Left hindlimb (tissue), 1 donor: ENCODE data around the gene FRG1.
"Not testable (repeated sequence)": the region's sequence is repeated elsewhere in the genome, so short reads cannot be mapped to it uniquely, and the experiment has no call there.

Experiments used
- DNase-seq: peaks from one replicate; pipeline ENCODE4 v3.0.0-alpha.2; 2018

Gene FRG1

DNA sequence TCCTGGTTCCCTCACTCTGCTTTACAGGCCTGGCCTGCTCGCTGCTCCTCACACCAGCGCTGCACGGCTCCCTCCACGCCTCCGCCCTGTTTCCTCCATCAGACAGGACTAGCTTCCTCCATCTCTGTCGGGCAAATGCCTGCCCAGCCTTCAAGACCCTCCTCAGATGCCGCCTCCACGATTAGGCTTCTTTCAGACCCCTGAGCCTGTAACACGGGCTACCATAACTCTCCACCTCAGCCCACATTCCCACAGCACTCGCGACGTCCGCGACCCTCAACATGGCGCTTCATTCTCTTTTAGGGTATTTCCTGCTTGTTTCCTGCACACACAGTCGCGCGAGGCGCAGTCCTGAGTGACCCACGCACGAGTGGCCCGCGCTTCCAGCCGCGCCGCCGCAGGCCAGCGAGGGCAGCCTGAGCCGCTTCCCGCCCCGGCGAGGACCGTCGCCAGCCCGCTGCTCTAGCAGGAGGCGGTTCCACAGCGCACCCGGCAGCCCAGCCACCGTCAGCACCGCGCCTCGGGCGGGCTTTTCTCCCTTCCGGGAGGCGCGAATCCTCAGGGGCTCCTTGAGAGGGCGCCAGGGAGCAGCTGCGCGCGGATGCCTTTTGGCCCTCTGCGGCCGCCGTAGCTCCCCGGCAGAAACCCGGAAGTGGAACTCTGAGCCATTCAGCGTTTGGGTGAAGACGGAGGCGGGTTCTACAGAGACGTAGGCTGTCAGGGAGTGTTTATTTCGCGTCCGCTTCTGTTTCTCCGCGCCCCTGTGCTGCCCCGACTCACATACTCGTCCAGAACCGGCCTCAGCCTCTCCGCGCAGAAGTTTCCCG lies at the start of gene FRG1:
Gene FRG1 (plus strand): TSS at position 695 of the 827 bp plus-strand sequence. CDS start 138 bp downstream, outside the sequence.
- DNase-seq: peak; percentile 96

DNA sequence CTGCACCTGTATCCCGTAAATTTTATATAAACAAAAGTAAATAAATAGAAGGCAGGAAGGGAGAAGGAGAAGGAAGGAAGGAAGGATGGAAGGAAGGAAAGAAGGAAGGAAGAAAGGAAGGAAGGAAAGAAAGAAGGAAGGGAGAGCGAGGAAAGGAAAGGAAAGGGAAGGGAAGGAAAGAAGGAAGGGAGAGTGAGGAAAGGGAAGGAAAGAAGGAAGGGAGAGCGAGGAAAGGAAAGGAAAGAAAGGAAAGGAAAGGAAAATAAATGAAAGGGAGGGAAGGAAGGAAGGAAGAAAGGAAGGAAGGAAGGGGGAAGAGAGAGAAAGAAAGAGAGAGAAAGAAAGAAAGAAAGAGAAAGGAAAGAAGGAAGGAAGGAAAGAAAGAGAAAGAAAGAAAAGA lies 43.0 kb upstream of the FRG1 start:
- DNase-seq: no peak

DNA sequence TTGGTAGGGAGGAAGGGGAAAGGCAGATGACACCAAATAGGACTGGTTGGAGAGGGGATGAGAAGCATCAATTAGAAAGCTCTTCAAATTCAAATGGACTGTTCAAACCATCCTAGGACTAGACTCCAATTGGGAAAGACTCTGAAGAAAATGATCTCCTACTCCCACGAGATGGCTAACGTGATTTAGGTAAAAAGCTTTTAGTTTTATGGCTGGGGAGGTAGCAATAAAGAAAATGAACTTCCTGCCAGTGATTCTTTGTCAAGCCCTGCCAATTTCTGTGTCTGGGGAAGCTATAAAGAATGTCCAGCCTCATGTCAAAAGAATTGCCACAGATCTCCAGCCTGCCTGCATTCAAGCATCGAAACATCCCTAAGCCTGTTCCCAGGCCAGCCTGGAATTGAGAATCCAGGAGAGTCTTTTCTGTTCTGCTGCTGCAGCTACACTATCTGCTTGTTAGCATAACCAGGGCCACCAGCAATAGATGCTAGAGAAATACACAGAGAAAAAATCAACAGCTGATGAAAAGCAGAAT lies 41.1 kb upstream of the FRG1 start:
- peak; percentile 31 for DNase-seq

DNA sequence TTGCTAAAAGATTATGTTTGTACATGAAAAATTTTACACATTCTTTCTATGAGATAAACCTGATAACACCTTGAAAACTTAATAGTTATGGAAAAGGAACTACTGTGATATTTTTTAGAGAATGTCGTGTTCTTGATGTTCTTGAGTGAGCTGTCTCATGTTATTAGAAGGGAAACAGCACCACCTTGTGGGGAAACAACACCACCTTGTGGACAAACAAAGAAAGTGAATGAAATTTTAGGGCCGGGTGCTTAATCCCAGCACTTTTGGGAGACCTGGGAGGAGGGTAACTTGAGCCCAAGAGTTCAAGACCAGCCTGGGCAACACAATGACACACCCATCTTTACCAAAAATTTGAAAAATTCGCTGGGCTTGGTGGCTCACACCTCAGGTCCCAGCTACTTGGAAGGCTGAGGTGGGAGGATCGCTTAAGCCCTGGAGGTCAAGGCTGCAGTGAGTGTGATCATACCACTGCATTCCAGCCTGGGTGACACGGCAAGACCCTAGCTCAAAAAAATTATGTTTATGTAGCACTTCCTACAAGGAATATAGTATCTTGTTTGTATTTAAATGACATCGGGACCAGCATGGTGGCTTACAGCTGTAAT lies 36.1 kb upstream of the FRG1 start:
- peak; percentile 53 for DNase-seq

DNA sequence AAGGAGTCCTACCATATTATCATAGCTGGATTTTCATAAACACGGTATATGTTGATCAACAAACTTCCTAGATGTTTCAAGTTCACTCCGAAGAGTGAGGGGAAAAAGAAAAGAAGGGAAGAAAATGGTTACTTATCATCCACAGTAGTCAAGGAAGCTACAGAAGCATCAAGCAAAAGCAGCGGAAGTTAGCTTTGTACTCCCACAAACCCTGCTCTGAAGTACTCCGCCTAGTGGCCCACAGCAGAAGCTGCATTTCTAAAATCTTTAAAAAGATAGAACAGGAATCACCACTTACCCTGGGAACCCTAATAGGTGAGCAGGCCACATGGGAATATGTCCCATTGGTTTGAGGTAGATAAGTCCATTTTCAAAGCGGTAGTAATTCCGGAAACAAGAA lies 28.5 kb upstream of the FRG1 start:
- no peak for DNase-seq

DNA sequence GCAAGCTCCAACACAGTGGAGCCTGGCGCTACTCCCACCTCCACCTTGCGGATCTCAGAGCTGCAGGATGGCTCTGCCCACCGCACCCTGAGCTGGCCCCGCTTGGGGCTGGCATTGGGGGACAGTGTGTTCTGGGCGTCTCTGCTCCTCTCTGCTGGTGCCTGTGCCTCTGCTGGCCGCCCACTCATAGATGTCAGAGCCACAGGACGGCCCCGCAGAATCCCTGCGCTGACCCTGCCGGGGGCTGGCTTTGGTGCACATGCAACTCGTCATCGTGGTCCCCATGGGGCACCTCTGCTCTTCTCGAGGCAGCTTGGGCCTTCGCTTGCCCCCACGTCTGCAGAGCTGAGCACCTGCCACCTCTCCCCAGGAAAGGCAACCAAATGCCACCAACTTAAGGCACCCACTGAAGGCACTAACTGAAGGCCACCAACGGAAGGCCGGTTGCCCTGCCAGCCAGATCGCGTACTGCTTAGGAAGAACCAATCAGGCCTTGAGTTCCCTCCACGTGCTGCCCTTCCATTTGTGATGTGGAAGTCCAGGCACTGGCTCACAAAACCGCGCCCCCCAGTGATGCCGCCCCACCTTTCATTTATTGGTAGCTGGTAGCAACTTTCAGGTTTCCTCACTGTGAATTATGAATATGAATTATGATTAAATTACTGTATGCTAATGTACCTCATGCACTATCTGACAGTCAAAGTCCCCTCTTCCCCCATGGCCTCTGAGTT lies 23.3 kb upstream of the FRG1 start:
- no peak for DNase-seq

DNA sequence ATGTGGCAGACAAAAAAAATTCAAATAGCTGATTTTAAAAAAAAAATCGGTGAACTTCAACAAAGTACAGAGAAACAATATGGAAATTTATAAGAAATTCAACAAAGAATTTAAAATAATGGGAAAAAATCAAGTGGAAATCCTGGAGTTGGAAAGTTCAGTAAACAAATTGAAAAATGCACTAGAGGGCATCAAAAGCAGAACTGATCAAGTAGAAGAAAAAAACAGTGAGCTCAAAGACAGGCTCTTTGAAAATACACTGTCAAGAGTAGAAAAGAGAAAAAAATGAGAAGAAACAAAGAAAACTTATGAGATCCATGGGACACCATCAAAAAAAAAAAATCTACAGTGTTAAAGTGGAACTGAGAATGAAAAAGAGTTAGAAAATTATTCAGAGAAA lies 19.6 kb upstream of the FRG1 start:
- DNase-seq: no peak

DNA sequence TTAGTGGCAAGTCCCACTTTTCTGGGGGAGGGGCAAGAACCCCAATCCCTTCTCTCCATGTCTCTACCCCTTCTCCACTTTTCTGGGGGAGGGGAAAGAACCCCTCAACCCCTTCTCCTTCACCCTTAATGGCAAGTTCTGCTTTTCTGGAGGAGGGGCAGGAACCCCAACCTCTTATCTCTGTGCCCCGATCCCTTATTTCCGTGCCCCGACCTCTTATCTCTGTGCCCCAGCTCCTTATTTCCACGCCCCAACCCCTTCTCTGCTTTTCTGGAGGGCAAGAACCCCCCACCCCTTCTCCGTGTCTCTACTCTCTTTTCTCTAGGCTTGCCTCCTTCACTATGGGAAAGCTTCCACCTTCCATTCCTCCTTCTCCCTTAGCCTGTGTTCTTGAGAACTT lies 13.9 kb upstream of the FRG1 start:
- not testable (repeated sequence) for DNase-seq

DNA sequence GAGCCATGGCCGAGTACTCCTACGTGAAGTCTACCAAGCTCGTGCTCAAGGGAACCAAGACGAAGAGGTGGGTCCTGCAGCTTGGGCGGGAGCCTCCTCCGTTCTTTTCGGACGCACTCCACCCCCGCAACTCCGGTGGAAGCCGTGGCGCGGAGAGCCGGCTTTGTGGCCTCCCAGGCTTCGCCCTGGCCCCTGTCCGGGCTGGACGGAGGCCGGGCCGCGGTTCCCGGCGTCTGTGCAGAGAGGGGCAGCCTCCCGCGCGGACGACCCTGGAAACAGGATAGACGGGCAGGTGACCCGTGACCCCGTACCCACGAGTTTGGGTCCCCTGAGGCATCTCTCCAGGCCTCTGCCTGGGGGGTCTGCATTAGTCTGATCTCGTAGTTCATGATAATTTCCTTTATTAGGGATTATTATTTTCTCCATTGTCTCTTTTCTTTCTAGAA lies 356 bp downstream of the FRG1 start:
- no peak for DNase-seq

DNA sequence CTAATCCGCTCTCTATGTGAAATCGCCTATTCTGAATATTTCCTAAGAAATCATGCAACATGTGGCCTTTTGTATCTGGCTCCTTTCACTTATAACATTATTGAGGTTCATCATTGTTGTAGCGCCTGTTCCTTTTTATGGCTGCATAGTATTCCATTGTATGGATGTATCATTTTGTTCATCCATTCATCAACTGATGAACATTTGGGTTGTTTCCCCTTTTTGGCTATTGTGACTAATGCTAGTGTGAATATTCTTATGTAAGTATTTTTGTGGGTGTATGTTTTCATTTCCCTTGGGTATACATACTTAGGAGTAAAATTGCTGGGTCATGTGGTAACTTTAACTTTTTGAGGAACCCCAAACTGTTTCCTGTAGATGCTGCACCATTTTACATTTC lies 1.7 kb downstream of the FRG1 start:
- not testable (repeated sequence) for DNase-seq

DNA sequence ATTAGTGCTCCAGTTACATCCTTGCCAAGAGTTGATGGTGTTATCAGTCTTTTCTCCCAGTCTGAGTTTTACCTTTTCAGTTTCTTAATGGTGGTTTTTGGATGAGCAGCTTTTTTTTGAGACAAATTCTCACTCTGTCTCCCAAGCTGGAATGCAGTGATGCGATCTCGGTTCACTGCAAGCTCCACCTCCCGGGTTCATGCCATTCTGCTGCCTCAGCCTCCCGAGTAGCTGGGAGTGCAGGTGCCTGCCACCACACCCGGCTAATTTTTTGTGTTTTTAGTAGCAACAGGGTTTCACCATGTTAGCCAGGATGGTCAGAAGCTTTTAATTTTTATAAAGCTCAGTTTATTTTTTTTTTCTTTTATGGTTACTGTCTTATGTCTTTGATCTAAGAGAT lies 3.4 kb downstream of the FRG1 start:
- not testable (repeated sequence) for DNase-seq

DNA sequence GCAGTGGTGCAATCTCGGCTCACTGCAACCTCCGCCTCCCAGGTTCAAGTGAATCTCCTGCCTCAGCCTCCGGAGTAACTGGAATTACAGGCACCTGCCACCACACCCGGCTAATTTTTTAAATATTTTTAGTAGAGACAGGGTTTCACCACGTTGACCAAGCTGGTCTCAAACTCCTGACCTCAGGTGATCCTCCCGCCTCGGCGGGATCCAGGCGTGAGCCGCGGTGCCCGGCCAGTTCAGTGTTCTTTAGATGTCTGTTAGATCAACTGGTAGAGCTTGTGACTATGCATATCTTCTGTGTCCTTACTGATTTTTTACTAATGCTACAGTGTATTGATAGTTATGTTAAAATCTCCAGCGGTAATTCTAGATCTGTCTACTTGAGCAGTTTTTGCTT lies 6.2 kb downstream of the FRG1 start:
- not testable (repeated sequence) for DNase-seq

DNA sequence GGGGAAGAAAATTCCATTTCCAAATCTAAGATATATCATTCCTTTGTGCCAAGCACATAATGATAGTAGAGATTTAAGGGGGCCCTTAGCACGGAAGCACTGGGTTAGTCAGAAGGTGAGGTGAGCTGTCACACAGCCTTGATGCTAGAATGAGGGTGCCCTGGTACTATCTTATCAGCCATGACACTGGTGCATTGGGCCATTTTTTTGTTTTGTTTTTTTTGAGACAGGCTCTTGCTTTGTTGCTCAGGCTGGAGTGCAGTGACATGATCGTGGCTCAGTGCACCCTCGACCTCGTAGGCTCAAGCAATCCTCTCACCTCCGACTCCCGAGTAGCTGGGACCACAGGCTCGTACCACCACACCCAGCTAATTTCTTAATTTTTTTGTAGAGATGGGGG lies 7.8 kb downstream of the FRG1 start:
- not testable (repeated sequence) for DNase-seq

DNA sequence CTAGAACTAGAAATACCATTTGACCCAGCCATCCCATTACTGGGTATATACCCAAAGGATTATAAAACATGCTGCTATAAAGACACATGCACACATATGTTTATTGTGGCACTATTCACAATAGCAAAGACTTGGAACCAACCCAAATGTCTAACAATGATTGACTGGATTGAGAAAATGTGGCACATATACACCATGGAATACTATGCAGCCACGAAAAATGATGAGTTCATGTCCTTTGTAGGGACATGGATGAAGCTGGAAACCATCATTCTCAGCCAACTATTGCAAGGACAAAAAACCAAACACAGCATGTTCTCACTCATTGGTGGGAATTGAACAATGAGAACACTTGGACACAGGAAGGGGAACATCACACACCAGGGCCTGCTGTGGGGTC lies 28.6 kb downstream of the FRG1 start:
- DNase-seq: not testable (repeated sequence)

DNA sequence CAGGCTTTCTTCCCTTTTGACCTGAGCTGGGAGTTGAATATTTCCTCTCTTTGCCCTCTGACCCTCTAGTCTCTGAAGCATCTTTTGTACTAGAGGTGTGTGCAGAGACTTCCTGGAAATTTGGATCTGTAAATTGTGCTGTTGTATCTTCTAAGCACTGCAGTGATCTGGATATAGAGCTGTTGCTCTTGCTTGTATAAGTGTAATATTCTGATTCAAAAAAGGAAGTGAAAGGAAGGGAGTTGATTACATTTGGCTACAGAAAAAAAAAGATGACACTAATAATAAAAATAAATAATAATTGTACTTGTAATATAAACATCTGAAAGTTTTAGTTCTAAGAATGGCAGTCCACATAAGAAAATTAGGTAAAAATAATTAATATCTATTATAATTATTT lies 33.0 kb downstream of the FRG1 start:
- no peak for DNase-seq

DNA sequence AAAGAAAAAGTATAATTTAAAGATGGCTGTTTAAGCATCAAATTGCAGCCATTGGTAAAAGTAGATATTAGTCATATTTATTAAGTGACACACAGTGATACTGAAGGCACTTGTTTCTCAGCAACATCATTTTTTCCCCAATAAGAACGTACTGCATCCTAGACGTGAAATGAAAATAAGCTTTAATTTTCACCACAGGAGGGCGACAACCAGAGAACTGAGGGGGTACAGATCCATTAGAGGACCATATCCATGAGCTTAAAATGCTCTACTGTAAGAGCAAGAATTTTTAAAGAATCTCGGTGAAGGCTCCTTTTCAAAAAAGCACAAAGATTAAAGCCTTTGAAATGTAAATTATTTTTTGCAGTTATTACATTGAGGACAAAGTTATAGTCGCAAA lies 33.4 kb downstream of the FRG1 start:
- no peak for DNase-seq

DNA sequence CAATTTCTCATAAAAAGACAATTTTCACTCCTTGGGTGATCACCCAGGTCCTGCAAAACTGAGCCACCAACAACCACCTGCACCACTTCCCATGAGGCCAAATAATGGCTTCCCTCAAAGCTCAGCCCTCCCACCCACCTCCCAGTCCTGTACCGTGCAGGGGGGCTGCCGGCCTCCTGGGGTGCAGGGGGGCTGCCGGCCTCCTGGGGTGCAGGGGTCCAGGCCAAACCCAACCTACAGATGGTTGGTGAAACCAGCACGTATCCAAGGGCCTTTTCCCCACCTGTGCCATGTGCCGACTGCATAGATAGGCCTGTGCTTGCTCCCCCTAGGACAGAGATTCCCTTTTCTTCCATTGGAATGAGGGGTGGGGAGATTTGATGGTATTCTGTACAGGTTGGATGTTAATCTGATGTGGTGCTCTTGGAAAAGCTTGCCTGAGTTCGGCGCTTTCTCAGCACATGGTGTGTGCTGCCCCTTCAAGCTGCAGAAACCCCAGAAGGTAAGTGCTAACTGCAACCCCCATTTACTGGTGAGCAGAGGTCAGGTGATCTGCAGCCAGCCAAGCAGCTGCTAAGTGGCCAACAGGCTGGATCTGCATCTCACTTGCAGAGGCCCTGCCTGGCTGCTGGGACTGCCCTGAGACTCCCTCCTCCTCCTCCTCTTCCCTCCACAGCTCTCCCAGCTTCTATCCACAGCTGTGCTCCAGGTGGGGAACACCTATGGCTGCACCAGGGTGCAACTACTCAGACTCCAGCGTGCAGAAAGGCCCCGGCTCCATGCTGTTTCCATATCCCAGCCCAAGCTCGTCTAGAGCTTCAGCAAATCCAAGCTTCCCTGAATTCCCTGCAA lies 38.8 kb downstream of the FRG1 start:
- DNase-seq: no peak

DNA sequence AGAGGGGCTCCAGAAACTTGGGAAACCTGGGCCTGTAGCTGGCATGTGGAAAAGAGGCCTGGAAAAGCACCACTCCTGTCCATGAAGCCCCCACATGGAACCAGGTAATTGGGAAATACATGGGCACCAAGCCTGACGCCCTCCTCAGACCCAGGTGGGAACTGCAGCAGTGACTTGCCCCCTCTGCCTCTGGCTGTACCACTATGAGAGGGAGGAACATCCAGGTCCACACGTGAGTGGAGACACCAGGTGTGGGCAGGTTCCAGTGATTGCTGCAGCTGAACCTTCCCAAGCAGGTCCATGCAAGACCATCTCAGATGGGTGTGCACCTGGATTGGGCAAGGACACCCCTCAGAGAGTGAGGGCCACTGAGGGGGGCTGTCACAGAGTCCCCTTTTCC lies 39.6 kb downstream of the FRG1 start:
- DNase-seq: not testable (repeated sequence)

DNA sequence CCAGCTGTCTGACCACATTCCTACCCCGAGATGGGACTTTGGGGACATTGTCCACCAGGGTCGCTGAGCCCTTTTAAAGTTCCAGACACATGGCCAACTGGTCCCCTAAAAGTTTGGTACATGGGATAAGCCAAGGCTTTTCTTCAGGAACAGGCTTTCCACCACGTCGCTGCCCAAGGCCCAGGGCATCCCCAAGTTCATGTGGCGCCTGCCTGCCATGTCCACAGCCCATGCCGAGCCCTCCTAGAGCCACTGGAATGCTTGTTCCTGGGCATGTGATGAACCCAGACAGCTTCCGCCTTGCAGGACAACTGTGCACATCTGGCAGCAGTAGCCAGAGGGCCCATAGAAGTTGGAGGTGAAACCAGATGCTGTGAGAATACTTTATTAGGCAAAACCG lies 41.3 kb downstream of the FRG1 start:
- no peak for DNase-seq

DNA sequence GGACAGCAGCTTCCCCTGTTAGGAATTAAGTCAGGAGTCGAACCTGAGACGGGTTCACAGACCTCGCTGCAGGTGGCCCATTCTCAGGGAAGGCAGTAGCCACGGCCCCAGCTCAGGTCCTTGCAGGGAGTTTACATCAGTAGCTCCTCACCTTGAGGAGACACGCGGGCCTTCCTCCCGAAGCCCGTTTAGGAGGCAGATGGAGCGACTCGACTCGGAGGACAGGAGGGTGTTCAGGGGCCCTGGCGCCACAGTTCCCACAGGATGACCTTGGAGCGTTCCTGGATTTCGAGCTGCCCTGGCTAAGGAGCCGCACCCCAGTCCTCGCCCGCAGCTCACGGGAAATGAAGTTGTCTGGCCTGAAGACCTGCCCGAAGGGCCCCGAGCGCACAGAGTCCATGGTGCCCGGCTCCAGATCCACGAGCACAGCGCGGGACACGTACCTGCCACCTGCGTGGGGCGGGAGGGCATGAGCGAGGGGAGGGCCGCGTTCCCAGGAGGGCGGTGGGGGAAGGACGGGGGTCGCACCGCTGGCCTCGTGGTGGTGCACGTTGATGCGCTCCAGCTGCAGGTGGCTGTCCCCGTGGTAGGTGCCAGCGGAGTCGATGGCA lies 43.3 kb downstream of the FRG1 start:
- not testable (repeated sequence) for DNase-seq

DNA sequence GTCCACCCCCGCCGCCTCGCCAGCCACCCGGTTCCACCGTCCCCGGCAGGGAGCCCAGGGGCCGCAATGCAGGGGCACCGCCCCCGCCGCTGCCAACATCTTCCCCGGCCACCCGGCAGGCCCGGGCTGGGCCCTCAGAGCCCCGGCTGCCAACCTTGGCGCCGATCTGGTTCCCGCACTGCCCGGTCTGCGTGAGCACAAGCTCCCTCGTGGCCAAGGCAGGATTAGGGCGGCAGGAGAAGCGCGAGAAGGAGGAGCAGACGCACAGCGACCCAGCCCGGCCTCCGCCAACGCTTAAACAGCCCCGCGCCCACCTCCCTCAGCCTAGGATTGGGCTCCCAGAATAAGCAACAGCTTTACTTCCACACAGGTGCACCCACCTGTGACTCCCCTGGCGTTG lies 44.0 kb downstream of the FRG1 start:
- not testable (repeated sequence) for DNase-seq

DNA sequence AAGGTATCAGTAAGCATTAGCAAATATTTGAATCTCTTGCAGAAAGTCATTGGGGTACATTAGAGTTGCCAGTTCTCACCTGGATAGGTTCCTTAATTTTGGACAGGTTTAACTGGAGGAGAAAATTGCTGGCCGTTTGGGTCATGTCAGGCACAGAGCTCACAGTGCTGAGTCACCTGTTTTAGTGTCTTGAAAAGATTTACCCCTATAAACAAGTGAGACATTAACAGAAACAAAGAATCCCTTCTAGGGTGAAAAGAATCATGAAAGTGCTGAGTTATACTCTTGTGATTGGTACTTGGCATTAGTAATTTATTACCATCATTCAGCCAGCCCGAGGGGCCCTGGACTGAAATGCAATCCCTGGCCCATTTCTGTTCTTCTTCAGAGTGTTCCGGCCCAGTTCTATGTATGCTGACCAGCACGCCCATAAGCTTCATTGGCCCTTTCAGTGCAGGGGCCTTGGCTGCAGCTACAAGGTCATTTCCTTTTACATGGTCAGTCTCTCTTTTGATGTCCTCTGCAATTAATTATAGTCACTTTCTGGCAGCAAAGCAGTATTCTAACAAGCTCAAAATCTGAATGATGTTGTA lies 45.1 kb downstream of the FRG1 start:
- DNase-seq: not testable (repeated sequence)
